GM19035 (cell line): Measurements from ENCODE around the gene TYROBP.
"Not testable (repeated sequence)": the region's sequence is repeated elsewhere in the genome, so short reads cannot be mapped to it uniquely, and the experiment has no call there.

ENCODE experiments used
- ATAC-seq: cut with Tn5 transposase; IDR thresholded peaks from one replicate; pipeline ENCODE4 v1.9.1; 2021; ENCODE audit not compliant: unreplicated experiment

Gene TYROBP

DNA sequence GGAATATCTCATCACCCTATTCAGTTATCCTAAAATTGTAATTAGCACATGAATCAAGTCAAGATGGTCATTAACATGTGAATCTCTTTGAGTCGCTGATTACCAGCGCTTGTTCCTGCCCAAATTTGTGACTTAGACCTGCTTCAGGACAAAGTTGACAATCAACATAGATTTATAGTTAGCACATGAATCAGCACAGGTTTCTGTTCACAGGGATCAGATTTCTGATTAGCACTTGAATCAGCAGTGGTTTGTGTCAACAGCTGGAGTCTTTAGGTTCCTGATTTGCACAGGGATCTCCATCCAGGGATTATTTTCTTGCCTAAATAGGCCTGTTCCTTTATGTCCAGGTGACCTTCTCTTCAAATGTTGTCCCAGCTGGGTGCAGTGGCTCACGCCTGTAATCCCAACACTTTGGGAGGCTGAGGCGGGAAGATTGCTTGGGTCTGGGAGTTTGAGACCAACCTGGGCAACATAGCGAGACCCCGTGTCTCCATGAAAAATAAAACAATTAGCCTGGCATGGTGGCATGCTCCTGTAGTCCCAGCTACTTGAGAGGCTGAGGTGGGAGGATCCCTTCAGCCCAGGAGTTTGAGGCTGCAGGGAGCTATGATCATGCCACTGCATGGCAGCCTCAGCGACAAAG lies 24.3 kb upstream of the TYROBP start:
- ATAC-seq: no peak

DNA sequence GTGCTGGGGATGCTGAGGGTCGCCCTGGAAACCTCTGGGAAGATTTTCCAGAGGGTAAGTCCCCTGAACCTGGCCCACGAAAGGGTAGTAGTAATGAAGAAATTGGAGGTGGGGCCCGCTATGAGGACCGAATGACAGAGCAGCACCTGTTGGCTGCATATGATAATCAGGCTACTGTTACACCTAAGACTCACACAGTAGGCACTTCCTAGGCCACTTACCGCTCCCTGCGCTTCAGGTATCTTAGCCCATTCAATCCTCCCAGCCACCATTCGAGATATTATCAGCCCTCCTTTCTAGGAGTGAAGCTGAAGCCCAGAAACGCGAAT lies 23.7 kb upstream of the TYROBP start:
- ATAC-seq: no peak

DNA sequence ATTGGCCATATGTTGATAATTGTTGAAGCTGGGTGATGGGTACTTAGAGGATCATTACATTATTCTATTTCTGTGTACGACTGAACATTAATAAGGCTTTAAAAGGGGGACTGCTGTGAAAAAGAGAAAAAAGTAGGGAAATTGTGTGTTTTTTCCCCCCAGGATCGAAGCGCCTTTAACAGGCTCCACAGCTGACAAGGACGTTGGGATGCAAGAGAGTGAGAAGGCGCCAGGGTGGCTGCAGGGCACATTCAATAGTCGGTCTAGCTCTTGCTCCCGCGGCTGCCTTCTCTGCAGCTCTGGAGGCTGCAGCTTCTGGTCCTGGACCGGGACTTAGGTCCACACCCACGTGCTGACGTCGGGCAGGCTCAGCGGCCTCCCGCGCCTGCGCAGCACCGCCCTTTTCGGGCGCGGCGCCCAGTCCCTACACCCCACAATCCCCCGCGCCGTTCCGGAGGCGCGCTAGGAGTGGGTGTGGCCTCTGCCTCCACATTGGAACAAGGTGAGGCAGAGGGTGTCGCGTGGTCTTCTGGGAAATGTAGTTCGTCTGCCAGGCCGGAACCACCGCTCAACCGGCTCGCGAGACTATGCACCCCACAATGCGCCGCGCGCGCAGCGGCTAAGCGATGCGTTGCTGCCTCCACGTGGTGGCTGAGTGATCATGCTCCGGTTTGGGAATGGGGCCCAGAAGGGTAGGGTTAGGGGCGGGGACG lies 23.2 kb upstream of the TYROBP start:
- peak; percentile 97 for ATAC-seq

DNA sequence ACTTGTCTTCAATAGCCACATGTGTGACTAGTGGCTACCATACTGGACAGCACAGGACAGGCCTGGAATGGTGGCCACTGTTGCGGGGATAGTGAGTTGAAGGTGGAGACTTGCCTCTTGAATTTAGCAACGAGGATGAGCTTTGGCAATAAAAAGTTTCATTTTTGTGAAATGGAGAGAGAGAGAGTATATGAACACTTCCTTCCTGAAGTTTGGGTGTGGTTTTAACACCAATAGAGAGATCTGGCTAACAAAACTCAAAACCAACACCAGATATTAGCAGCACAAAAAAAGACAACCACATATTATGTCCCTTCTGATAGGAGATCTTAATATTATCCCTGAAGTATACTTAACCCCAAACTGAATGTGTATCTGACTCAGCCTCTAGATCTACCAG lies 21.8 kb upstream of the TYROBP start:
- ATAC-seq: no peak

DNA sequence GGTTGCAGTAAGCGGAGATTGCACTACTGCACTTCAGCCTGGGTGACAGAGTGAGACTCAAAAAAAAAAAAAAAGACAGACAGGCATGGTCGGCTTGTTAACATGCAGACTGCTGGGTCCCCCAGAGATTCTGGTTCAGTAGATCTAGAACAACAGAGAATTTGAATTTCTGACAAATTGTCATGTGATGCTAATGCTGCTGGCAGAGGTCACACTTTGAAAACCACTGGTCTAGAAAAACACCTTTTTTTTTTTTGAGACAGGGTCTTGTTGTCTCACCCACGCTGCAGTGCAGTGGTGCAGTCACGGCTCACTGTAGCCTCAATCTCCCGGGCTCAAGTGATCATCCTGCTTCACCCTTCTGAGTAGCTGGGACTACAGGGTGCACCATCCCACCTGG lies 20.4 kb upstream of the TYROBP start:
- ATAC-seq: no peak

DNA sequence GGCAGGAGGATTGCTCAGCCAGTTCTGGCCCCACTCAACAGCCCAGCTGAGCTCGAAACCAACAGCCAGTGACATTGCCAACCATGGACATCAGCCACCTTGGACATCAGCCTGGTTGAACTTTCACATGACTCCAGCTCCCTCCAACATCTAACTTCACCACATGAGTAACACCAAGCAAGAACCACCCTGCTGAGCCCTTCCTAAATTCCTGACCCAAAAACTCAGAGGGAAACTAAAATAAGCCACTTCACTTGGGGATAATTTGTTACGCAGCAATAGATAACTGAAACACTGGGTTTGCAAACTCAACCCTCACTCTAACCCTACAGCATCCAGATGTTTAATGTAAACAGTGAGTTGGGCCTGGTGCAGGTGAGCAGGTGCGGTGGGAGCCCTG lies 17.4 kb upstream of the TYROBP start:
- no peak for ATAC-seq

DNA sequence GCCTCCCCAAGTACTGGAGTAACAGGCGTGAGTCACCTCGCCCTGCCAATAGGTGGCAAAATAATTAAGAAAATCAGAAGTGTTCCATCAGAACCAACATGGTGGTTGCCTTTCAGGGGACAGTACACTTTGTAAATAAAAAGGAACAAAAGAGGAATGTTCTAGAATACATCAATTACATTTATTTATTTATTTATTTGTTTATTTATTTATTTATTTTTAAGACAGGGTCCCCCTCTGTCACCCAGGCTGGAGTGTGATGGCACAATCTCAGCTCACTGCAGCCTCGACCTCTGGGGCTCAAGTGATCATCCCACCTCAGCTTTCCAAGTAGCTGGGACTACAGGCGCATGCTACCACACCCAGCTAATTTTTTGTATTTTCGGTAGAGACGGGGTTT lies 12.9 kb upstream of the TYROBP start:
- ATAC-seq: no peak

DNA sequence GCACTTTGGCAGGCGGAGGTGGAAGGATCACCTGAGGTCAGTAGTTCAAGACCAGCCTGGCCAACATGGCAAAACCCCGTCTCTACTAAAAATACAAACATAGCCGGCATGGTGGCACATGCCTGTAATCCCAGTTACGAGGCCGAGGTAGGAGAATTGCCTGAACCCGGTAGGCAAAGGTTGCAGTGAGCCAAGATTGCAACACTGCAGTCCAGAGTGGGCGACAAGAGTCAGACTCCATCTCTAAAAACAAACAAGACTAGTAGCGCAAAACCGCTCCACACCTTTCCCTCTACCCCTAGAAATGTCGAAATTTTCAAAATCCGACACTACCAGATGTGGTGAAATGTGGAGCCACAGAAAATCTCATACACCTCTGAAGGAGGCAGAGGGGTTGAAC lies 11.2 kb upstream of the TYROBP start:
- ATAC-seq: no peak

DNA sequence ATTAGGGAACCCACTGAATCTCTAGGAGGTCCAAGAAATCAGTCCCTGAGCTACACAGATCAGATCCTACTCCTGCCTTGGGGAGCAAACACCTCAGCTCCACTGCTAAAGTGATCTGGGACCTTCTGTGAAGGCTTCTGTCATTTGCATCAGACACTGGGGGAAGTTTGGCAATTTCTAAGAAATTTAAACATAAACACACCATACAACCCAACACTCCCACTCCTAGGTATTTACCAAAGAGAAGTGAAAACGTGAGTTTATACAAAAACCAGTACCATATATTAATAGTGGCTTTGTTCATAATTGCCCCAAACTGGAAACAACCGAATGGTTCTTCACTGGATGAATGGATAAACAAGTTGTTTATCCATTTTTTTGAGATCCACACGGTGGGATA lies 7.3 kb upstream of the TYROBP start:
- no peak for ATAC-seq

DNA sequence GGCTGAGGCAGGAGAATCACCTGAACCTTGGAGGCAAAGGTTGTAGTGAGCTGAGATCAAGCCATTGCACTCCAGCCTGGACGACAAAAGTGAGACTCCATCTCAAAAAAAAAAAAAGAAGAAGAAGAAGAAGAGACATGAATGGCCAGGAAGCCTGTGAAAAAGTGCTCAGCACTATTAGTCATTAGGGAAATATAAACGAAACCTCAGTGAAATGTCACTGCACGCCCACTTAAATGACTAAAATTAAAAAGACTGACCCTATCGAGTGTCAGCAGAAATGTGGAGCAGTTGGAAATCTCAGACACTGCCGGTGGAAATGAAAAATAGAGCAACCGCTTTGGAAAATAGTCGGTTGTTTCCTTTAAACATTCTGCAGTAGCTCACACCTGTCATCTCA lies 5.5 kb upstream of the TYROBP start:
- ATAC-seq: no peak

DNA sequence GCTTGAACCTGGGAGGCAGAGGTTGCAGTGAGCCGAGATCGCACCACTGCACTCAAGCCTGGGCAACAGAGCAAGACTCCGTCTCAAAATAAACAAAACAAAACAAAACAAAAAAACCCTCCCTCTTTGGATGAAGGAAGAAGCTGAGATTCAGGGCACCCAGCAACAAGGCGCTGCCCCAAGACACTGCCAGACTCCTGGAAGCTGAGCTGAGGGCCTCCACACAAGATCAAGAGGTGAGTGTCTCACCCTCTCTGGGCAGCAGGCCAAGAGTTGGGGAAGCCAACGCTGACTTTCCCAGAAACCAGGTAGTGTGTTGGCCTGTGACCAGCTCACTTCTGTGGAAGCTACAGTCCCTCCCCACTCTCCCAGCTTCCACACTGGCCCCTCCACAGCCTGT lies 3.7 kb upstream of the TYROBP start:
- ATAC-seq: no peak

DNA sequence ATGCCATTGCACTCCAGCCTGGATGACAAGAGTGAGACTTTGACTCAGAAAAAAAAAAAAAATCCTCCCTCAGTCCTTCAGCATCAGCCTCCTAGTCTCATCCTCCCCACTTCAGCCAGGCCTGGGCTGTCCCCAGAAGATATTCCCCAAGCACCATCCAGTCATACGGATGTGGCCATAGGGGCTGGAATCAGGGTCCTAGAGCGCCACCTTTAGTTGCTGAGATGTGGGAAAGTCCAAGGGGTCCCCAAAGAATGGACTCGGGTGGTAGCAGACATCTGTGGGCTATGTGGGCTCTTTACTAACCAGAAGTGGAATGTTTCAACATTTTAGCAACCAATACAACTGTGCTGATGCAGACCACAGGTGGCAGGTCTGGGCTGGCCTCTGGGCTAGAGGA lies 3.1 kb upstream of the TYROBP start:
- ATAC-seq: no peak

DNA sequence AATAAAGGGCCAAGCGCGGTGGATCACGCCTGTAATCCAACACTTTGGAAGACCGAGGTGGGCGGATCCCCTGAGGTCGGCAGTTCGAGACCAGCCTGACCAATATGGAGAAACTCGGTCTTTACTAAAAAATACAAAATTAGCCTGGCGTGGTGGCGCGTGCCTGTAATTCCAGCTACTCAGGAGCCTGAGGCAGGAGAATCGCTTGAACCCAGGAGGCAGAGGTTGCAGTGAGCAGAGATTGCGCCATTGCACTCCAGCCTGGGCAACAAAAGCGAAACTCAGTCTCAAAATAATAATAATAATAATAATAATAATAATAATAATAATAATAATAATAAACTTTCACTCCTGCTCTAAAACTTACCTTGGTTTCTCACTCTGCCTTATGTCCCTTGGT lies 2.3 kb upstream of the TYROBP start:
- ATAC-seq: not testable (repeated sequence)

DNA sequence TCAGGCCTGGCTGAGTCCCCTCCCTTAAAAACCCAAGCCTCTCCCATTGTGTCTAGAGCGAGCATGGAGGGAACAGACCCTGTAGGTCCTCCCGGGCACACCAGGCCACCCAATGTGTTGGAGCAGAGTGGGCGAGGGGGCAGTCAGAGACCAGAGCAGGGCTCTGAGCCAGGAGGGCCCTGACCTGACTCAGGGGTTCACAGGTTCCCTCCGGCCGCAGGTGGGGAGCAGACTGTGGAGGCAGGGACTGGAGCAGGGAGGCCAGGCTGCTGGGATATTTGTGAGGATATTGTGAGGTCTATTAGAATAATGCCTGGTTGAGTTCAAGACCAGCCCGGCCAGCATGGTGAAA lies 1.6 kb upstream of the TYROBP start:
- ATAC-seq: no peak

DNA sequence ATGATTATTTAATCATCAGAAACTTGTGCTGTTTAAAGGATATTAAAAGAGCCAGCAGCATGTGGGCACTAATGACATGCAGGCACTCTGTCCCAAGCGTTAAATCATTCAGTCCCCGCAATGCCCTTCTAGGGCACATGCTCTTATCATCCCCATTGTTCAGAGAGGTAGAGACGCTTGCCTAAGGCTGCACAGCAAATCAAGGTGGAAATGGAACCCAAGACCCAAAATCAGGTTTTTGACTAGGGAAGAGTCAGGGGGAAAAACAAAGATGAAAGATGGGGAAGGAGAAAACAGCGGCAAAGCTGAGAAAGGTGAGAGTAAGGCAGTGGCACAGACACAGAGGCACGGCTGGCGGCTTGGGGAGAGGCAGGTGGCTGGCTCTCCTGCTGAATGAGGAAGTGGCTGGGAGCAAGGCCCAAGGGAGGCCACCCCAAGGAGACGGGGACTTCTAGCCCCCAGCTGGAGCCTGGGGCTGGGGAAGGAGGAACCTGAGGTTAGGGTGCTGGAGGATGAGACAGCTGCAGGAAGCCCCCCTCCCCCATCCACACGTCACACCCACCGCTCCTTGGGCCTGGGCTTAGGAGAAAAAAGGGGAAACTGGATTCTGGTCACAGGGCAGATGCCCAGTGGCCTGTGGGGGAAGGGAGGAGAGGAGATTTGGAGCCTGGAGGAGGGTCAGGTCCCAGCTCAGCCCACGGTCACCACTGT lies 1.0 kb upstream of the TYROBP start:
- no peak for ATAC-seq

DNA sequence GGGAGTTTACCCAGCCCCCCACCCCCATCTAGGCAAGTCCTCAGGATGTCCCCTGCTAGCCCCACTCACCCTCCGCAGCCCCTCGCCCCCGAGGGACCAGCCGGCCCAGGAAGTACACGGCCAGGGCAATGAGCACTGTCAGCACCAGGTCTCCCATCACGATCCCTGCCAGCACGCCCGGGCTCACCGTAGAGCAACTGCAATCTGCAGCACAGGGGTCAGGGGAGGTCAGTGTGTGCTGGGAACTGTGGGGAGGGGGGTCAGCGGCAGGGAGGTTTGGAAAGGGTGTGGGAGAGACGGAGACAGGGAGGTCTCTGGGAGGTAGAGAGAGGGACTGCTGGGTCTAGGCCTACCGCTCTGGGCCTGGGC lies 734 bp downstream of the TYROBP start:
- no peak for ATAC-seq

DNA sequence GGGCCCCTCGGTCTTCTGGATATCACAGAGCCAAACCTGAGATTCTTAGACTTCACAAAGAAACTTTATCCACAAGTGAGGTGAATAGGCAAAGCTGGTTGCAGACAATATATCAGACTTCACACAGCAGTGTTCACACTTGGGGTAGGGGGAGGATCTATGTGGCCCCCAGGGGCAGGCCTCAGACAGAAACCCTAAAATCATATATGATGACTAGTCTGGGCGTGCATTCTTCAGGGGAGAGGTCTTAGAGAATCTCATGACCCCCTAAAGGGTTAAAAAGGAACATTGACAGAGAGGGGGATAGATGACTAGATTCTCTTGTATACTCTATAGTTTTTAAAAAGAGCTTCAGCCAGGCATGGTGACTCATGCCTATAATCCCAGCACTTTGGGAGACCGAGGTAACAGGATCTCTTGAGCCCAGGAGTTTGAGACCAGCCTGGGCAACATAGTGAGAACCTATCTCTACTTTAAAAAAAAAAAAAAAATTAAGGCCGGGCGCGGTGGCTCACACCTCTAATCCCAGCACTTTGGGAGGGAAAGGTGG lies 2.8 kb downstream of the TYROBP start:
- no peak for ATAC-seq

DNA sequence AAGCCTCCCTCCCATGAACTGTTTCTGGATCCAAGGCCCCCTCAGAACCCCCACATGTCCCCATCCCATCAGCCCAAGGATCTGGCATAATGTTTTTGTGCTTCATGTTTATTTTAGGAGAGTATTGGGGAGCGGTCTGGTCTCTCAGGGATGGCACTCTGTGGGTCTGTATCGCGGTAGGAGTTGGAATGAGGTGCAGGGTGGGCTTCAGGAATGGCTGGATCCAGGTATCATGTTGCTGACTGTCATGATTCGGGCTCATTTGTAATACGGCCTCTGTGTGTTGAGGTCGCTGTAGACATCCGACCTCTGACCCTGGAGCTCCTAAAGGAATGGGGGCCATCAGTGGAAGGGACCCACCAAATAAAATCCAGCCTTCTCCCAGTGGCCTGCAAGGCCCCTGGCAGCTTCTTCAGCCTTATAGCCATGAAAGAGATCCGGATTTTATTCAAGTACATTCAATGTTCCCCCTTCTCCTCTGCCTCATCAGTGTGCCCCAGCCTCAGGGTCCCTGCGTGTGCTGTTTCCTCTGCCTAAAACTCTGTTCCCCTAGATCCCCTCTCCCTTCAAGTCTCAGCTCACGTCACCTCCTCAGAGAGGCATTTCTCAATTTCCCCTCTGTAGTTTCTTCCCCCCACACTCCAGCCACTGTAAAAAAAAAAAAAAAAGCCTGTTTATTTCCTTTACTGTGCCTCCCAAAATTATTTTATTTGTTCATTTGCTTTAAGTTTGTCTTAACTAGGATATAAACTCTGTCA lies 3.6 kb downstream of the TYROBP start:
- no peak for ATAC-seq

DNA sequence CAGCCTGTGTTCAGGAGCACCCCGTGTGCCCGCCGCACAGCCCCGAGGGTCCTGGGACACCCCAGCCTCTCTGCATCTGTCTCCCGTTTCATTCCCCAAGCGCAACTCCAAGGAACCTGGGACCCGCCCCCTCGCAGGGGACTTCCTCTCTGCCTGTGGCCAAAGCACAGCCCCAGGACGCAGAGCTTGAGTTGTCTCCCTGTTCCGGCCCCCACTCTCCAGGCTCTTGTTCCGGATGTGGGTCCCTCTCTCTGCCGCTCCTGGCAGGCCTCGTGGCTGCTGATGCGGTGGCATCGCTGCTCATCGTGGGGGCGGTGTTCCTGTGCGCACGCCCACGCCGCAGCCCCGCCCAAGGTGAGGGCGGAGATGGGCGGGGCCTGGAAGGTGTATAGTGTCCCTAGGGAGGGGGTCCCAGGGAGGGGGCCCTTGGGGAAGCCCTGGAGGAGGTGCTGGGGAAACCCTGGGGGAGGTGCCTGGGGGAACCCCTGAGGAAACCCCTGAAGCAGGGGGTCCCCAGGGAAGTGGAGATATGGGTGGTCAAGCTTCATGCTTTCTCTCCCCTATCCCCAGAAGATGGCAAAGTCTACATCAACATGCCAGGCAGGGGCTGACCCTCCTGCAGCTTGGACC lies 4.4 kb downstream of the TYROBP start:
- peak; percentile 40 for ATAC-seq

DNA sequence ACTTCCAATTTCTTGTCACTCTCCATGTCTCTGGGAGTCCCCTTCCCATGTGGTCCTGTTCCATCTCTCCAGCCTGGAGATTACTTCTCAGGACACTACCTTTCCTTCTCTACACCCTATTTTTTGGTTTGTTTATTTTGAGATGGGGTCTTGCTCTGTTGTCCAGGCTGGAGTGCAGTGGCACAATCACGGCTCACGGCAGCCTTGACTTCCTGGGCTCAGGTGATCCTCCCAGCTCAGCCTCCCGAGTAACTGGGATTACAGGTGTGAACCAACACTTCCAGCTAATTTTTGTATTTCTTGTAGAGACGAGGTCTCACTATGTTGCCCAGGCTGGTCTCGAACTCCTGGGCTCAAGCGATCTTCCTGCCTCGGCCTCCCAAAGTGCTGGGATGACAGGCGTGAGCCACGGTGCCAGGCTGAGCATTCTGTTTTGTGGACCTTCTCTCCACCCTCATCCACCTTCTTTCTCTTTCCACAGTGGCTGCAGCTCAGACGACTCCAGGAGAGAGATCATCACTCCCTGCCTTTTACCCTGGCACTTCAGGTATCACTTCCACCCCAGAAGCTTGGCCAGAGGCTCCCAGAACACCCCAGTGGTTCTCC lies 5.1 kb downstream of the TYROBP start:
- ATAC-seq: no peak
